ENCODE measurements around the gene STAT2. TPM values are rescaled to one million over a fixed set of nuclear protein-coding genes. Genes with fewer than 3 reads are reported as not detected.
"Not testable (repeated sequence)": the region's sequence is repeated elsewhere in the genome, so short reads cannot be mapped to it uniquely, and the experiment has no call there.

STAT2 gene
- total and polyA plus RNA-seq, 8 donors = 25.5 to 88.5 (median 44.2) TPM

GRCh38 chr12:56346675-56347074 lies 13.2 kb downstream of the STAT2 start:
- intact Hi-C loops (cut with DNase I) = no loop called here
- no peak for DNase-seq
- no peaks in the 10 kb centered on the region for H3K4me1 ChIP-seq
- no peak overlapping the region for H3K4me3 ChIP-seq
- H3K27ac ChIP-seq = no peak overlapping the region
- peaks cover 0 to 53% (median 31%) of the 10 kb centered on the region in 3 donors for H3K36me3 ChIP-seq
- no peaks in the 10 kb centered on the region for H3K9me3 ChIP-seq
- FAIRE-seq = no peak
- H3K27me3 ChIP-seq = no peaks in the 10 kb centered on the region
- WGBS, 2 donors = 78 to 79% methylated on average over 7 of the region's 7 CpGs
- no peak for TF ChIP-seq CTCF (IDR thresholded peaks at IDR 0.05)
- peak in 2 of 4 donors; percentile 8 to 40 for ATAC-seq

GRCh38 chr12:56342290-56342689 lies 17.6 kb downstream of the STAT2 start:
- 93 to 98% methylated on average over 2 of the region's 2 CpGs for WGBS, 2 donors
- ATAC-seq; H3K4me1 ChIP-seq; intact Hi-C loops (cut with DNase I); FAIRE-seq; H3K27ac ChIP-seq; H3K27me3 ChIP-seq; DNase-seq; H3K9me3 ChIP-seq; H3K4me3 ChIP-seq: not testable (repeated sequence)
- peaks cover 0 to 13% (median 11%) of the 10 kb centered on the region in 3 donors for H3K36me3 ChIP-seq

- TF ChIP-seq CTCF (IDR thresholded peaks at IDR 0.05) = no peak
- Histone ChIP-seq H3K9me3 (no peaks in the 10 kb centered on the region), H3K27me3 (no peaks in the 10 kb centered on the region), H3K4me1 (no peaks in the 10 kb centered on the region), H3K27ac (no peak overlapping the region), H3K4me3 (no peak overlapping the region), H3K36me3 (peaks cover 0 to 8% (median 4%) of the 10 kb centered on the region in 3 donors)
- DNase-seq = no peak
- ATAC-seq = no peak
- FAIRE-seq = no peak
- intact Hi-C loops (cut with DNase I) = no loop called here
- WGBS, 2 donors = 3 to 12% methylated on average over 1 of the region's 1 CpG
These were observed 18.3 kb downstream of the STAT2 start for GRCh38 chr12:56341616-56342015.

- intact Hi-C loops (cut with DNase I) = no loop called here
- no peak for FAIRE-seq
- ATAC-seq = no peak
- Histone ChIP-seq H3K4me3 (no peak overlapping the region), H3K27me3 (no peaks in the 10 kb centered on the region), H3K4me1 (no peaks in the 10 kb centered on the region), H3K27ac (peak overlapping the region in 2 of 4 donors; percentile 22 to 58), H3K36me3 (peaks cover 0 to 4% (median 0%) of the 10 kb centered on the region in 3 donors), H3K9me3 (no peaks in the 10 kb centered on the region)
- TF ChIP-seq CTCF (IDR thresholded peaks at IDR 0.05) = no peak
- DNase-seq = no peak
- 77 to 92% methylated on average over 1 of the region's 1 CpG for WGBS, 2 donors
These were observed 20.8 kb downstream of the STAT2 start for GRCh38 chr12:56339158-56339422.

GRCh38 chr12:56338308-56339157 lies 21.4 kb downstream of the STAT2 start, which contains the start of gene IL23A:
Gene IL23A (plus strand): TSS chr12:56338884. CDS start chr12:56339045, 161 bp downstream.
- intact Hi-C loops (cut with DNase I) = no loop called here
- peak in 1 of 4 donors; percentile 8 for ATAC-seq
- peaks cover 0 to 4% (median 0%) of the 10 kb centered on the region in 3 donors for H3K36me3 ChIP-seq
- H3K9me3 ChIP-seq = no peaks in the 10 kb centered on the region
- no peak within 1 kb of the TSS for H3K4me3 ChIP-seq
- no peaks in the 10 kb centered on the region for H3K27me3 ChIP-seq
- H3K4me1 ChIP-seq = no peaks in the 10 kb centered on the region
- H3K27ac ChIP-seq = peak within 1 kb of the TSS in 2 of 4 donors; percentile 22 to 58
- FAIRE-seq = no peak
- WGBS, 2 donors = 55 to 57% methylated on average over 9 of the region's 9 CpGs
- DNase-seq = no peak
- no peak for TF ChIP-seq CTCF (IDR thresholded peaks at IDR 0.05)
